ENCODE measurements around the gene SLC5A10. TPM values are rescaled to one million over a fixed set of nuclear protein-coding genes. Genes with fewer than 3 reads are reported as not detected.

Gene SLC5A10
- total RNA-seq, 1 donor from 2014 or later: not detected

DNA sequence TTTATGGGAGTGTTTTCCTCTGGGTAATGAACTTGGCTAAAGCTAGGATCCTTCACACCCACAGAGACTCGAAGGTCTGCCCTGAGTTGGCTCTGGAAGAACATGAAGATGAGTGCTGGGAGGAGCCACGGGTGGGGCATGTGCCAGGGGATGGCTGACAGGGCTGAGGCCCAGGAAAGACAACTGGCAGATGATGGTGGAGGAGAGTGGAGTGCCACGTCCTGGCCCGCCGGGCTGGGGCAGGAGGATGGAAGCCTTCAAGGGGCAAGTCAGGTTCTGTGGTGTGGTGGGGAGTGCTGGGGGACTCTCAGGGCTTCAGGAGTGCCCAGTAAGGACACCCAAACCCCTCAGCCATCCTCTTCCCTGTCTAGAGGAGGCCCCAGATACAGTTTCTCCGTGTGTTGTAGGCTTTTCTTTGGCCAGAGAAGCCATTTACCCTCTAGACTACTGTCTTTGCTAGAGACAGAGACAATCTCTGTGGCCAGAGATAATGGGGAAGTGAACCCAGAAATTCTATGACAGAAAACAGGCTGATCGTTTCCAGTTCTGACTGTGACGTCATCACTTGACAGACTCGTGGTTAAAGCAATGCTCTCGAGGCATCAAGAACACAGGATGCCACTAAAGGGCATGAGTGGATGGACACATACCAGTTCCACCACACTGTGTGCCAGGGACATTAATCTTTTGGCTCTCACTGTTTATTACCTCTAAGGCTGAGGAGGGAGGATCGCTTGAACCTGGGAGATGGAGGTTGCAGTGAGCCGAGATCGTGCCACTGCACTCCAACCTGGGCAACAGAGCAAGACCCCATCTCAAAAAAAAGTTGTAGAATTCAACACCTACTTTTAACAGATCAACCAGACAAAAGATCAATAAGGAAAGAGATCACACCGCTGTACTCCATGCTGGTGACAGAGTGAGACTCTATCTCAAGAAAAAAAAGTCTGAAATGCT is 18.6 kb upstream of the SLC5A10 start:
- Histone ChIP-seq H3K27me3 (ENCODE audit: control insufficient read depth, insufficient read depth, low read length) (no peaks in the 10 kb centered on the region), H3K36me3 (ENCODE audit: control insufficient read depth, insufficient read depth, low read length) (peaks cover 11% of the 10 kb centered on the region), H3K4me3 (ENCODE audit: low read depth, low read length) (no peak overlapping the region)
- TF ChIP-seq, protein P1, sequence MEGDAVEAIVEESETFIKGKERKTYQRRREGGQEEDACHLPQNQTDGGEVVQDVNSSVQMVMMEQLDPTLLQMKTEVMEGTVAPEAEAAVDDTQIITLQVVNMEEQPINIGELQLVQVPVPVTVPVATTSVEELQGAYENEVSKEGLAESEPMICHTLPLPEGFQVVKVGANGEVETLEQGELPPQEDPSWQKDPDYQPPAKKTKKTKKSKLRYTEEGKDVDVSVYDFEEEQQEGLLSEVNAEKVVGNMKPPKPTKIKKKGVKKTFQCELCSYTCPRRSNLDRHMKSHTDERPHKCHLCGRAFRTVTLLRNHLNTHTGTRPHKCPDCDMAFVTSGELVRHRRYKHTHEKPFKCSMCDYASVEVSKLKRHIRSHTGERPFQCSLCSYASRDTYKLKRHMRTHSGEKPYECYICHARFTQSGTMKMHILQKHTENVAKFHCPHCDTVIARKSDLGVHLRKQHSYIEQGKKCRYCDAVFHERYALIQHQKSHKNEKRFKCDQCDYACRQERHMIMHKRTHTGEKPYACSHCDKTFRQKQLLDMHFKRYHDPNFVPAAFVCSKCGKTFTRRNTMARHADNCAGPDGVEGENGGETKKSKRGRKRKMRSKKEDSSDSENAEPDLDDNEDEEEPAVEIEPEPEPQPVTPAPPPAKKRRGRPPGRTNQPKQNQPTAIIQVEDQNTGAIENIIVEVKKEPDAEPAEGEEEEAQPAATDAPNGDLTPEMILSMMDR (IDR thresholded peaks at IDR 0.05; ENCODE audit: insufficient read depth, low read length, severe bottlenecking): no peak
- FAIRE-seq (no peak), DNase-seq (ENCODE audit: low read depth) (no peak)

DNA sequence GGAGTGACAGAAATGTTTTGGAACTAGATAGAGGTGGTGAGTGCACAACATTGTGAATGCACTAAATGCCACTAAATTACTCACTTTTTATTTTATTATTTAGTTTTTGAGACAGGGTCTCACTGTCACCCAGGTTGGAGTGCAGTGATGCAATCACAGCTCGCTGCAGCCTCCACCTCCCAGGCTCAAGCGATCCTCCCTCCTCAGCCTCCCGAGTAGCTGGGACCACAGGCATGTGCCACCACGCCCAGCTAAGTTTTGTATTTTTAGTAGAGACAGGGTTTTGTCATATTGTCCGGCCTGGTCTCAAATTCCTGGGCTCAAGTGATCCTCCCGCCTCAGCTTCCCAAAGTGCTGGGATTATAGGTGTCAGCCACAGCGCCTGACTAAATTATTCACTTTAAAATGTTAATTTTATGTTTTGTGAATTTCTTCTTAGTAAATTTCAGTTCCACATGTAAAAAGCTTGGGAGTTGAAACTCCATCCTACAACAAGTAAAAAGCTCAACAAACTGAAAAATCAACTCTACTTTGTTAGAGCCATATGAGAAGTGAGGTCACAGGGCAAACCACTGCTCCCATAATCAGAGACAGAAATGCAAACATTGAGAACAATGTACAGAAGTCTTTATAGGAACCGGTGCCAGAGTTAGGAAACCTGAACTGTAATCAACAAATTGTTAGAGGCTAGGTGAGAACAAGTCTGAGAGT is 13.8 kb upstream of the SLC5A10 start:
- no peaks in the 10 kb centered on the region for H3K27me3 ChIP-seq (ENCODE audit: control insufficient read depth, insufficient read depth, low read length)
- no peak for FAIRE-seq
- TF ChIP-seq, protein P1 (IDR thresholded peaks at IDR 0.05; ENCODE audit: insufficient read depth, low read length, severe bottlenecking): no peak
- DNase-seq (ENCODE audit: low read depth): no peak
- no peak overlapping the region for H3K4me3 ChIP-seq (ENCODE audit: low read depth, low read length)
- H3K36me3 ChIP-seq (ENCODE audit: control insufficient read depth, insufficient read depth, low read length): no peaks in the 10 kb centered on the region

DNA sequence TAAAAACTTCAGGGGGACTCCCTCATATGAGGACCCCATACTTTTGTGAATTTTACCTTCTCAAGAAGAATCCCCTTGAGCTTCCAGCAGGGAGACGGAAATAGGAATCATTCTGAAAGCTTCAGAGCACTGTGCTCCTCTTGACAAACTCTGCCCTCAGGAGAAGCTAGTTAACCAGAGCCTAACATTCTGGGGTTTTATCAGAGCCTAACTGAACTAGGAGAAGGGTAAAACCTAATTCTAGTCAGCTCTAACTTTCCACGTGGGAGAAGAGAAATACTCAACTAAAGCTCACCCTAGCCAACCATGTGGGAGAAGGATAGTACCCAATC is 13.3 kb upstream of the SLC5A10 start:
- Histone ChIP-seq H3K36me3 (ENCODE audit: control insufficient read depth, insufficient read depth, low read length) (no peaks in the 10 kb centered on the region), H3K27me3 (ENCODE audit: control insufficient read depth, insufficient read depth, low read length) (no peaks in the 10 kb centered on the region), H3K4me3 (ENCODE audit: low read depth, low read length) (no peak overlapping the region)
- DNase-seq (ENCODE audit: low read depth) (no peak), FAIRE-seq (no peak)
- TF ChIP-seq, protein P1 (IDR thresholded peaks at IDR 0.05; ENCODE audit: insufficient read depth, low read length, severe bottlenecking): no peak

DNA sequence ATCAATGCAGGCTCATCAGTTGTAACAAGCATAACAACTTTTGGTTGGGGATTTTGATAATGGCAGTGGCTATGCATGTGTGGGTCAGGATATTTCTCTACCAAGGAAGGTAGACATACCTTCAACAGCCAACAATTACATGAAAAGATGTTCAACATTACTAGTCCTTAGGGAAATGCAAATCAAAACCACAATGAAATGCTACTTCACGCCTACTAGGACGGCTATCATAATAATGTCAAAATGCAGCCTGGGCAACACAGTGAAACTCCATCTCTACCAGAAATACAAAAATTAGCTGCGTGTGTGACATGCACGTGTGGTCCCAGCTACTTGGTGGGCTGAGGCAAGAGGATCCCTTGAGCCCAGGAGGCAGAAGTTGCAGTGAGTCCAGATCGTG is 7.3 kb upstream of the SLC5A10 start:
- TF ChIP-seq, protein P1 (IDR thresholded peaks at IDR 0.05; ENCODE audit: insufficient read depth, low read length, severe bottlenecking): no peak
- H3K27me3 ChIP-seq (ENCODE audit: control insufficient read depth, insufficient read depth, low read length): no peaks in the 10 kb centered on the region
- FAIRE-seq (no peak), DNase-seq (ENCODE audit: low read depth) (no peak)
- no peaks in the 10 kb centered on the region for H3K36me3 ChIP-seq (ENCODE audit: control insufficient read depth, insufficient read depth, low read length)
- no peak overlapping the region for H3K4me3 ChIP-seq (ENCODE audit: low read depth, low read length)

DNA sequence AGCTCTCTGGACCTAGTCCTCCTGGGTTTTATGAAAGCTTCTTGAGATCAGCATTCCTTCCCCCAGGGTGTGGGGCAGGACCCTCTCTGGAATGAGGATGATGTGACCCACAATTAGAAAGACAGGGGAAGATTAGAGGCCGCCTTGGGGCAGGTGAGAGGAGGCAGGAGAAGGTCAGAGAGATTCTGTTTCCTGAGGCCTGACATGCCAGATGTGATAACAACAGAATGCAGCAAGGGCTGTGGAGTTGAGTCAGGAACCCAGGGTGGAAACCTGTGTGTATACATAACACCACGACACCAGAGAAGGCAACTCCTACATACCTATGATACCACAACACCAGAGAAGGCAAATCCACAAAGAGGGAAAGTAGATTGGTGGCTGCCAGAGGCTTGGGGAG is 5.4 kb upstream of the SLC5A10 start:
- peak; percentile 25 for DNase-seq (ENCODE audit: low read depth)
- no peak for FAIRE-seq
- TF ChIP-seq, protein P1 (IDR thresholded peaks at IDR 0.05; ENCODE audit: insufficient read depth, low read length, severe bottlenecking): no peak
- H3K27me3 ChIP-seq (ENCODE audit: control insufficient read depth, insufficient read depth, low read length): no peaks in the 10 kb centered on the region
- H3K36me3 ChIP-seq (ENCODE audit: control insufficient read depth, insufficient read depth, low read length): no peaks in the 10 kb centered on the region
- no peak overlapping the region for H3K4me3 ChIP-seq (ENCODE audit: low read depth, low read length)
